Neutrophil (primary cell): ENCODE results near the gene TSPAN1.

Source experiments
- H3K27ac ChIP-seq: fragments of 200-600 bp; sonication (generic); 2 replicates; pipeline ENCODE4 v1.5.1; 2016; ENCODE audit warnings: mild to moderate bottlenecking, moderate library complexity
- H3K27me3 ChIP-seq: fragments of 200-600 bp; sonication (generic); 2 replicates; pipeline ENCODE4 v1.6.0; 2016; ENCODE audit warnings: mild to moderate bottlenecking
- H3K36me3 ChIP-seq: fragments of 200-600 bp; sonication (generic); 2 replicates; pipeline ENCODE4 v1.5.1; 2017
- H3K4me1 ChIP-seq, 2 experiments: fragments of 200-600 bp in 1 of 2; sonication (generic) in 1 of 2; 1 replicate in 1 of 2; 2 replicates in 1 of 2; pipeline versions ENCODE4 v1.5.1 to v1.6.1; 2013 to 2016; ENCODE audit warnings: low read depth in 1 of 2, low read length in 1 of 2, mild to moderate bottlenecking in 1 of 2, moderate library complexity in 1 of 2; ENCODE audit not compliant: control insufficient read depth in 1 of 2, insufficient read depth in 1 of 2
- H3K4me3 ChIP-seq, 2 experiments: fragments of 200-600 bp in 1 of 2; sonication (generic) in 1 of 2; 1 replicate in 1 of 2; 2 replicates in 1 of 2; pipeline ENCODE4 v1.5.1; 2013 to 2016; ENCODE audit warnings: low read depth in 1 of 2, low read length in 1 of 2, mild to moderate bottlenecking in 1 of 2, moderate library complexity in 1 of 2
- H3K9me3 ChIP-seq: fragments of 200-600 bp; sonication (generic); 2 replicates; pipeline ENCODE4 v1.5.1; 2016
- TF ChIP-seq, protein P1 (sequence below): fragments of 200-600 bp; sonication (generic); IDR thresholded peaks from 2 replicates; pipeline ENCODE4 v1.5.1; 2016; ENCODE audit warnings: antibody characterized with exemption

Gene TSPAN1

DNA sequence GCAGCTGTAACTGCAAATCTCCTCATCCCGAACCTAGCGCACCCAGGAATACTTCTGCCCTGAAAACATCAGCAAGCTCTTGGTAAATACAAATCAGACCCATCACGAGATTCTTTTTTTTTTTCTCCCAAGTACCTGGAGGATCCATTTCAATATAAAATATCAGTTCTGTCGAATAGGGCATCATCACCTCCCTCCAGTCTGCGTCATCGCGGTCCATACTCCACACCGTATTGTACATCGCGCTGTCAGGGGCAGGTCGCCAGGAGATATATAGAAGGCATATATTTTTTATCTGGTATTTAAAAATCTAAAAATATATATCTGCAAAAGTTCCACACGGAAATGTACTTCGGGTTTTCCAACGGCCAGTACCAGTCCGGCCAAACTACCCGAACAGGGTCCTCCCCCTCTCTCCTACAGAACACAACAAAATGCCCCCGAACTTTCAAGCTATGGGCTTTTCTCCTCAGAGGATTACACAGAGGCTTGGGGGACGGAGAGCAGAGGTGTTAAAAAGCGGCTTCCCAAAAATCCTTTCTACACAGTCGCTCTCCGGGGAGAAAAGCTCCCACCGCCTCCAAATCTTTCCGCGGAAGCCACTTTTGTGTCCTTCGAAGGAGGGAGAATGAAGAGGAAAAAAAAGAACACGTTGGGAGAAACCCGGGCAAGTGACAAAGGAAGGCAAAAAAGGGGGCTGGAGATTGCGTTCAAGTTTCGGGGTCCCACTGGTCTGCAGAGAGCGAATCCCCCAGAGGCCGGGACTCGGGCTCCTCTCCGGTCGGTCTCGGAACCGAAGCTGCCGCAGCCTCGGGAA, 43.0 kb upstream of the TSPAN1 start:
- Histone ChIP-seq H3K36me3 (no peaks in the 10 kb centered on the region), H3K27ac (no peak overlapping the region), H3K9me3 (no peaks in the 10 kb centered on the region), H3K4me3 (peak overlapping the region; percentile 68), H3K4me1 (peaks cover 22% of the 10 kb centered on the region in 2 experiments), H3K27me3 (peaks cover 83% of the 10 kb centered on the region)
- TF ChIP-seq, protein P1, sequence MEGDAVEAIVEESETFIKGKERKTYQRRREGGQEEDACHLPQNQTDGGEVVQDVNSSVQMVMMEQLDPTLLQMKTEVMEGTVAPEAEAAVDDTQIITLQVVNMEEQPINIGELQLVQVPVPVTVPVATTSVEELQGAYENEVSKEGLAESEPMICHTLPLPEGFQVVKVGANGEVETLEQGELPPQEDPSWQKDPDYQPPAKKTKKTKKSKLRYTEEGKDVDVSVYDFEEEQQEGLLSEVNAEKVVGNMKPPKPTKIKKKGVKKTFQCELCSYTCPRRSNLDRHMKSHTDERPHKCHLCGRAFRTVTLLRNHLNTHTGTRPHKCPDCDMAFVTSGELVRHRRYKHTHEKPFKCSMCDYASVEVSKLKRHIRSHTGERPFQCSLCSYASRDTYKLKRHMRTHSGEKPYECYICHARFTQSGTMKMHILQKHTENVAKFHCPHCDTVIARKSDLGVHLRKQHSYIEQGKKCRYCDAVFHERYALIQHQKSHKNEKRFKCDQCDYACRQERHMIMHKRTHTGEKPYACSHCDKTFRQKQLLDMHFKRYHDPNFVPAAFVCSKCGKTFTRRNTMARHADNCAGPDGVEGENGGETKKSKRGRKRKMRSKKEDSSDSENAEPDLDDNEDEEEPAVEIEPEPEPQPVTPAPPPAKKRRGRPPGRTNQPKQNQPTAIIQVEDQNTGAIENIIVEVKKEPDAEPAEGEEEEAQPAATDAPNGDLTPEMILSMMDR: no peak

DNA sequence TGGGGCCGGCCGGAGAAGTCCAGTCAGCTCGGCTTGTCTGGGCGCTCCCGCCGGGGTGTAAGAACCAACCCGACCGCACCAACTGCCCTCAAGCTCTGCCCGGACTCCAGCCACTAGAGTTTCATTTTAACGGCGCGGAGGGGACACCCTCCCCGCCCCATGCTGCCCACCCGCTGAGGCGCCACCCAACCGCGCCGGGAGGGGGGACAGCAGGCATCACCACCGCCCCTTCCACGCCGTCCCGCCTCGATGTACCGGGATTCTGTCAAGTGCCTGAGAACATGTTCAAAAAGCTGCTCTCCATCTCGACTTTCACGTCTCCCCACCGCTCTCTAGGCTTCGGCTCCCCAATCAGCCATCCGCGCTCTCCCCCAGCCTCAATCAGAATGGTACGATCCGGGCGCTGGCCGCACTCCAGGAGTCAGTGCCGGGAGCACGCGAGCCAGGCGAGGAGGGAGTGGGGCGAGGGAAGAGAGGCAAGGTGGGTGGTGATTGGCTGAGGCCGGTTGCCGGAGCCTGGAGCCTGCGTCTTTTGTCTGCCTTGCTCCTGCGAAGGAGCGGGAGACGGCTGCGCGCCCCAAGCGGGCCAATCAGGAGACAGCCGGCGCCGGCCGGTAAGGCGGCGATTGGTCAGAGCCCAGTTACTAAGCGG, 42.2 kb upstream of the TSPAN1 start, which contains the start of gene PIK3R3:
Gene PIK3R3 (minus strand): TSS at position 101 of the 652 bp plus-strand sequence. CDS start 677 bp downstream, outside the sequence.
- peak within 1 kb of the TSS; percentile 68 for H3K4me3 ChIP-seq
- peaks cover 22% of the 10 kb centered on the region in 2 experiments for H3K4me1 ChIP-seq
- no peaks in the 10 kb centered on the region for H3K36me3 ChIP-seq
- peaks cover 85% of the 10 kb centered on the region for H3K27me3 ChIP-seq
- TF ChIP-seq, protein P1: no peak
- no peak within 1 kb of the TSS for H3K27ac ChIP-seq
- H3K9me3 ChIP-seq: no peaks in the 10 kb centered on the region

DNA sequence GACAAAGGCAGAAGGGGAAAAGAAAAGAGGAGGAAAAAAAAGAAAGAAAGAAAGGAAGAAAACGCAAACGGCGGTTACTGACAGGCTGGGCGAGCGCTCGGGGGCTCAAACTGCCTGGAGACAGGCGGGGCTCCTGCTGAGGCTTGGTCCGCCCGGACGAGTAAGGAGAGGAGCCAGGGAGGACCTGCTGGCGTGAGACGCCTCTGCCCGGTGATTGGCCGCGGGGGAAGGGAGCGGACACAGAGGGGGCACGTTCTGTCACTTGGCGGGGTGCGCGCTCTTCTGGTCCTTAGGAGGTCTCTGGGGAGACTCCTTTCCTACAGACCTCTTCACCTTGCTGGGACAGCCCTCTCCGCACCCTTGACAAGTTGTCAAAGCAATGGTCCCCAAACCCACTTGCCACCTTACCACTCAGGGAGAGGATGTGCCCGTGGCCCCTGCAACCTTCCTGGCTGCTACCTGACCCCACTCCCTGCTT, 41.7 kb upstream of the TSPAN1 start:
- TF ChIP-seq, protein P1: no peak
- peaks cover 22% of the 10 kb centered on the region in 2 experiments for H3K4me1 ChIP-seq
- H3K4me3 ChIP-seq: peak overlapping the region; percentile 68
- H3K36me3 ChIP-seq: no peaks in the 10 kb centered on the region
- H3K27ac ChIP-seq: no peak overlapping the region
- no peaks in the 10 kb centered on the region for H3K9me3 ChIP-seq
- H3K27me3 ChIP-seq: peaks cover 80% of the 10 kb centered on the region

DNA sequence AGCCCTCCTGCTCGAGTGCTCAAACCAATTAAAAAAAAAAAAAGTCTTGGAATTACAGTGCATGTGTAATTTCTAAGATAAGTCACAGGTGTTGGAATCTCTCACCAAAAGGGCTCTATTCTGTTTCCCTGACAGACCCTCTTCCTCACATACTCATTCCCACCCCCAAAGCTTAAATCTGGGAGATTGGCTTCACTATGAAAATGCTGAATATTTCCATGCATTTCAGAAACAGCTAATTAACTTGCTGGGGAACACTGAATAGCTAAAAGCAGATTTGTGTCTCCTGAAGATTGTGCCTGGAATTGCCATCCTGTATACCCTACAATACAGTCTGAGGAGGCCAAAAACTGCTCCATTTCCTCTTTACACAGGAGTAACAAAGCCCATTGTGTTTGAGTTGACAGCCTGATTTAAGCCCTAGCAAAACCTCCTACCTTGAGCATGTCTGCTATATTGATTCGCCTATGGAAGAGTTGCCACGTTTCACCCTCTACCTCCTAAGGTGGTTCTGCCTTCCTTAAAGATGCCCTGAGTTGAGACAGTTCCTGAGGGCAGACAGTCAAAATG, 41.0 kb upstream of the TSPAN1 start:
- H3K4me1 ChIP-seq: peaks cover 22% of the 10 kb centered on the region in 2 experiments
- H3K9me3 ChIP-seq: no peaks in the 10 kb centered on the region
- no peaks in the 10 kb centered on the region for H3K36me3 ChIP-seq
- no peak overlapping the region for H3K27ac ChIP-seq
- peak overlapping the region in 1 of 2 experiments; percentile 68 for H3K4me3 ChIP-seq
- H3K27me3 ChIP-seq: peaks cover 80% of the 10 kb centered on the region
- TF ChIP-seq, protein P1: no peak

DNA sequence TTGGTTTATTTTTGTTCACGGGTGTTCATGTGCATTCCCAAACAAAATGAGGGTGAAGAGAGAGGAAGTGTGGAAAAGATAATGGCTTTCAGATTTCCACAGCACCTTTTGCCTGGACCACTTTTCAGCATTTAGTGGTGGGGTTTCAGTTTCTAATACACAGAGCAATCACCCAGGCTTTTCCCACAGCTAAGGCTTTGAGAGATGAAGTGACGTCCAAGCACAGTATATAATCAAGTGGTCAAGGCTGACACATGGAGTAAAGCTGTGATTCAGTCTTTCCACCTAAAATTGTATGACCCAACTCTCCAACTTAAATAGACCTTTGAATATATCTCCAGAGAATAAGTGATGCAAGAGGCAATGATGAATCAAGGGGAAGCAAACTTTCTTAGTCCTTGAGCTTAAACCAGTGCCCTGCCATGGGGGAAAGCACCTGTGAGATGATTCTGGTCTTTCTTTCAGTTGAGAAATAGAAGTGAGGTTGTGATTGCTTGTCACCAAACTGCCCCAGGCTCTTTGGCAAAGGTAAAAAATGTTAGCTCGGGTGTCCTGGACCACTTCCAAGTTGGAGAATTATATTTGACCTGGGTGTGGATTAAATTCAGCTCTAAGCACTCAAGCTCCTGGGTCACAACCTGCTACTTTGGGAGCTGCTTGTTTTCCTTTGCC, 40.1 kb upstream of the TSPAN1 start:
- H3K9me3 ChIP-seq: no peaks in the 10 kb centered on the region
- H3K27me3 ChIP-seq: peaks cover 72% of the 10 kb centered on the region
- H3K36me3 ChIP-seq: no peaks in the 10 kb centered on the region
- H3K27ac ChIP-seq: no peak overlapping the region
- TF ChIP-seq, protein P1: no peak
- no peak overlapping the region for H3K4me3 ChIP-seq
- H3K4me1 ChIP-seq: peaks cover 22% of the 10 kb centered on the region in 2 experiments
